ENCODE measurements around the gene ZNF175. TPM values are rescaled to one million over a fixed set of nuclear protein-coding genes. Genes with fewer than 3 reads are reported as not detected.

The ZNF175 gene
- total and polyA plus RNA-seq, 2 donors (not counting 3 experiments of a cell fraction or from before 2014, with no cell fraction given), result 4.9 to 16.5 TPM

DNA sequence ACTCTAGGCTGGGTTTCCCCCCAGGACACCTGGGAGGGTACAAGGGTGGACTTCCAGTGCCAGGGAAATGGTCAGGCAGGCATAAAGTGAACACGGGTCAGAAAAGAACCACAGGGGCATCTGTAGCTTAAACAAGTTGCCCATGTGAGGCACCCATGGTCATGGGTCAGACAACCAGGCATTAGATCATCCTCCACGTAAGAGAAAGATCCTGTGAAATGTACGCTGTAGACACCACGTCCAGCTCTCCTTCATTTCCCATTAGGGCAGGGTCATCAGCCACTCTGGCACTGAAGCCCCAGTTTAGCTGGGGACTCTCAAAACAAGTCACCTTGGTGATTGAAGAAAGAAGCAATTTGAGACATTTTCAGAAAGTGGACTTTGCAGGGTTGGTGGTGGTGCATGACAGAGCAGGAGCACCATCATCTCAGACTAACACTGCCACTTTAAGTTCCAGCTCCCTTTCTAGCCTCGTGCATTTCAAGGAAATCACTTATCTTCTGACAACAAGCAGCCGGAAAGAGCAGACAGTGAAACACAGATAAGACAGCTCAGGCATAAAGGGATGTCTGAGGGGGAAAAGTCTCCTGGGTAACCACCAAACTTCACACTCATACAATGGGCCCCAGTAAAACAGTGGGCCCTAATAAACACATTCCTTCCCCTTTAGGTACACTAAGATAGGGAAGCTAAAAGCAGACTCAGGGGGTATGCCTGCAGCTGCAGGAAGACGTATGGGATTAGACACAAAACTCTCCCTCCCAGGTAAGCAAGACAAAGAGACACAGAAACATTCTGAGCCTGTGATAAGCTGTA lies 23.5 kb upstream of the ZNF175 start:
- ChIA-PET POLR2A (interaction anchor here (0.7 kb wide), 1 partner anchor 31 kb away, joined by 3 read pairs; no protein-coding TSS in a partner anchor), CTCF (interaction anchor here (1.0 to 2.9 kb wide), 9 partner anchors 23 to 208 kb away, joined by 4 to 15 read pairs (median 5); partner anchors contain the start of gene ZNF175)
- H3K4me3 ChIP-seq (replicated peaks in 1 of 3; ENCODE audit: insufficient read depth in 1 of 3, low read depth in 1 of 3, low read length in 3 of 3), result no peak overlapping the region
- dilution Hi-C loops (cut with MboI; ENCODE audit: extremely low pct_ligation_motif_present, low sequenced_read_pairs), result no loop called here
- TF ChIP-seq FOS (IDR thresholded peaks at IDR 0.05; ENCODE audit: borderline replicate concordance, insufficient read depth, low read length), result peak; percentile 8
- TF ChIP-seq MYC (IDR thresholded peaks at IDR 0.05; ENCODE audit: low read depth, low read length), result peak; percentile 20
- TF ChIP-seq GATA2 (IDR thresholded peaks at IDR 0.05; ENCODE audit: insufficient read depth, insufficient read length, low read depth, low read length), result peak; percentile 92
- peak; percentile 79 for TF ChIP-seq POLR2AphosphoS5 (IDR thresholded peaks at IDR 0.05; ENCODE audit: insufficient read depth, low read depth, low read length)
- TF ChIP-seq JUN (IDR thresholded peaks at IDR 0.05; ENCODE audit: borderline replicate concordance, insufficient read depth, insufficient read length, low read depth), result peak; percentile 12
- no peak for TF ChIP-seq EZH2 (IDR thresholded peaks at IDR 0.05; ENCODE audit: borderline replicate concordance, low read depth, low read length, severe bottlenecking)
- TF ChIP-seq, protein P1, sequence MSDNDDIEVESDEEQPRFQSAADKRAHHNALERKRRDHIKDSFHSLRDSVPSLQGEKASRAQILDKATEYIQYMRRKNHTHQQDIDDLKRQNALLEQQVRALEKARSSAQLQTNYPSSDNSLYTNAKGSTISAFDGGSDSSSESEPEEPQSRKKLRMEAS (IDR thresholded peaks at IDR 0.05; ENCODE audit: insufficient read depth, insufficient read length), result no peak
- intact Hi-C loops (cut with micrococcal nuclease), result loop anchor here (1.0 to 2.0 kb wide), 3 partner anchors 75 to 142 kb away; no protein-coding TSS in a partner anchor
- H3K9me1 ChIP-seq (replicated peaks; ENCODE audit: control insufficient read depth, extremely low read depth, insufficient read depth, low read length), result no peaks in the 10 kb centered on the region
- peak overlapping the region; percentile 89 for H3K27ac ChIP-seq (ENCODE audit: insufficient read depth, low read depth, low read length)
- no peaks in the 10 kb centered on the region for H3K36me3 ChIP-seq (ENCODE audit: control insufficient read depth in 2 of 2, extremely low read depth in 1 of 2, insufficient read depth in 2 of 2, low read length in 2 of 2)
- TSS peak; percentile 81 for BruUV-seq (replicated peaks)
- H4K20me1 ChIP-seq (replicated peaks; ENCODE audit: control insufficient read depth, extremely low read depth, insufficient read depth, low read length), result no peaks in the 10 kb centered on the region
- H3K4me2 ChIP-seq (ENCODE audit: insufficient read depth, low read length), result peak overlapping the region; percentile 52
- H3K27me3 ChIP-seq (ENCODE audit: control insufficient read depth in 2 of 2, insufficient read depth in 2 of 2, low read length in 2 of 2), result no peaks in the 10 kb centered on the region
- H2AFZ ChIP-seq (ENCODE audit: low read depth, low read length), result no peak overlapping the region
- FAIRE-seq (peak; percentile 37), DNase-seq (ENCODE audit: low read depth, low spot score) (peak; percentile 67)
- peaks cover 28% of the 10 kb centered on the region for H3K4me1 ChIP-seq (ENCODE audit: control insufficient read depth, extremely low read depth, insufficient read depth, low read length)
- peak overlapping the region; percentile 65 for H3K9ac ChIP-seq (replicated peaks; ENCODE audit: extremely low read depth, insufficient read depth, low read length)
- no peaks in the 10 kb centered on the region for H3K79me2 ChIP-seq (ENCODE audit: control insufficient read depth, insufficient read depth, low read length)
- no peaks in the 10 kb centered on the region for H3K9me3 ChIP-seq (replicated peaks; ENCODE audit: control insufficient read depth, insufficient read depth, low read length)

Data from endothelial cell of umbilical vein (primary cell).